ENCODE data around the gene HPN.
"Not testable (repeated sequence)": the region's sequence is repeated elsewhere in the genome, so short reads cannot be mapped to it uniquely, and the experiment has no call there.

Gene HPN

GRCh38 chr19:35045667-35046300 lies 4.3 kb downstream of the HPN start:
- peaks cover 10% of the 10 kb centered on the region for H3K4me1 ChIP-seq (ENCODE audit: control insufficient read depth, insufficient read depth, low read length, poor library complexity, severe bottlenecking)
- 71 to 72% methylated on average over 9 to 10 of the region's 10 CpGs for WGBS, 2 experiments (ENCODE audit: insufficient coverage in 2 of 2)
- H3K4me3 ChIP-seq (ENCODE audit: extremely low read depth, insufficient read depth, low read length, poor library complexity, severe bottlenecking): no peak overlapping the region
- H3K36me3 ChIP-seq (ENCODE audit: control insufficient read depth, insufficient read depth, low read length): no peaks in the 10 kb centered on the region
- H3K9me3 ChIP-seq (ENCODE audit: control insufficient read depth, low read length): no peaks in the 10 kb centered on the region
- H3K27ac ChIP-seq (ENCODE audit: low read depth, low read length, severe bottlenecking): no peak overlapping the region

- H3K4me1 ChIP-seq (ENCODE audit: control insufficient read depth, insufficient read depth, low read length, poor library complexity, severe bottlenecking): peaks cover 3% of the 10 kb centered on the region
- no peak overlapping the region for H3K4me3 ChIP-seq (ENCODE audit: extremely low read depth, insufficient read depth, low read length, poor library complexity, severe bottlenecking)
- H3K36me3 ChIP-seq (ENCODE audit: control insufficient read depth, insufficient read depth, low read length): no peaks in the 10 kb centered on the region
- H3K27ac ChIP-seq (ENCODE audit: low read depth, low read length, severe bottlenecking): no peak overlapping the region
- 100% methylated on average over 2 to 3 of the region's 5 CpGs for WGBS, 2 experiments (ENCODE audit: insufficient coverage in 2 of 2)
- H3K9me3 ChIP-seq (ENCODE audit: control insufficient read depth, low read length): no peaks in the 10 kb centered on the region
Observed at GRCh38 chr19:35046461-35046860, 4.9 kb downstream of the HPN start.

GRCh38 chr19:35048911-35049411 lies 7.4 kb downstream of the HPN start:
- WGBS, 2 experiments (ENCODE audit: insufficient coverage in 2 of 2): 77 to 80% methylated on average over 11 to 12 of the region's 12 CpGs
- no peaks in the 10 kb centered on the region for H3K36me3 ChIP-seq (ENCODE audit: control insufficient read depth, insufficient read depth, low read length)
- no peak overlapping the region for H3K27ac ChIP-seq (ENCODE audit: low read depth, low read length, severe bottlenecking)
- peaks cover 4% of the 10 kb centered on the region for H3K4me1 ChIP-seq (ENCODE audit: control insufficient read depth, insufficient read depth, low read length, poor library complexity, severe bottlenecking)
- no peaks in the 10 kb centered on the region for H3K9me3 ChIP-seq (ENCODE audit: control insufficient read depth, low read length)
- no peak overlapping the region for H3K4me3 ChIP-seq (ENCODE audit: extremely low read depth, insufficient read depth, low read length, poor library complexity, severe bottlenecking)

GRCh38 chr19:35049456-35049855 lies 7.9 kb downstream of the HPN start:
- H3K36me3 ChIP-seq (ENCODE audit: control insufficient read depth, insufficient read depth, low read length): no peaks in the 10 kb centered on the region

GRCh38 chr19:35050662-35051061 lies 9.1 kb downstream of the HPN start:
- H3K27ac ChIP-seq (ENCODE audit: low read depth, low read length, severe bottlenecking); H3K4me3 ChIP-seq (ENCODE audit: extremely low read depth, insufficient read depth, low read length, poor library complexity, severe bottlenecking); H3K4me1 ChIP-seq (ENCODE audit: control insufficient read depth, insufficient read depth, low read length, poor library complexity, severe bottlenecking); H3K9me3 ChIP-seq (ENCODE audit: control insufficient read depth, low read length); H3K36me3 ChIP-seq (ENCODE audit: control insufficient read depth, insufficient read depth, low read length): not testable (repeated sequence)
- WGBS, 2 experiments (ENCODE audit: insufficient coverage in 2 of 2): no CpG with 5 or more reads among the region's 2 CpGs

More at GRCh38 chr19:35049456-35049855, 7.9 kb downstream of the HPN start:
- no peak overlapping the region for H3K4me3 ChIP-seq (ENCODE audit: extremely low read depth, insufficient read depth, low read length, poor library complexity, severe bottlenecking)
- peaks cover 4% of the 10 kb centered on the region for H3K4me1 ChIP-seq (ENCODE audit: control insufficient read depth, insufficient read depth, low read length, poor library complexity, severe bottlenecking)
- WGBS, 2 experiments (ENCODE audit: insufficient coverage in 2 of 2): 96 to 97% methylated on average over 4 of the region's 5 CpGs
- H3K9me3 ChIP-seq (ENCODE audit: control insufficient read depth, low read length): no peaks in the 10 kb centered on the region
- no peak overlapping the region for H3K27ac ChIP-seq (ENCODE audit: low read depth, low read length, severe bottlenecking)

GRCh38 chr19:35051268-35051667 lies 9.7 kb downstream of the HPN start:
- H3K36me3 ChIP-seq (ENCODE audit: control insufficient read depth, insufficient read depth, low read length); H3K9me3 ChIP-seq (ENCODE audit: control insufficient read depth, low read length); H3K27ac ChIP-seq (ENCODE audit: low read depth, low read length, severe bottlenecking); H3K4me3 ChIP-seq (ENCODE audit: extremely low read depth, insufficient read depth, low read length, poor library complexity, severe bottlenecking); H3K4me1 ChIP-seq (ENCODE audit: control insufficient read depth, insufficient read depth, low read length, poor library complexity, severe bottlenecking): not testable (repeated sequence)
- WGBS, 2 experiments (ENCODE audit: insufficient coverage in 2 of 2): 91 to 100% methylated on average over 1 of the region's 4 CpGs

- Histone ChIP-seq H3K27ac (ENCODE audit: low read depth, low read length, severe bottlenecking) (no peak overlapping the region), H3K9me3 (ENCODE audit: control insufficient read depth, low read length) (no peaks in the 10 kb centered on the region), H3K4me1 (ENCODE audit: control insufficient read depth, insufficient read depth, low read length, poor library complexity, severe bottlenecking) (peaks cover 9% of the 10 kb centered on the region), H3K4me3 (ENCODE audit: extremely low read depth, insufficient read depth, low read length, poor library complexity, severe bottlenecking) (no peak overlapping the region), H3K36me3 (ENCODE audit: control insufficient read depth, insufficient read depth, low read length) (no peaks in the 10 kb centered on the region)
- 97% methylated on average over 5 of the region's 5 CpGs for WGBS, 2 experiments (ENCODE audit: insufficient coverage in 2 of 2)
Observed at GRCh38 chr19:35051796-35052195, 10.3 kb downstream of the HPN start.

GRCh38 chr19:35052599-35053190 lies 11.2 kb downstream of the HPN start:
- no peaks in the 10 kb centered on the region for H3K9me3 ChIP-seq (ENCODE audit: control insufficient read depth, low read length)
- 73 to 89% methylated on average over 5 to 6 of the region's 8 CpGs for WGBS, 2 experiments (ENCODE audit: insufficient coverage in 2 of 2)
- H3K27ac ChIP-seq (ENCODE audit: low read depth, low read length, severe bottlenecking): no peak overlapping the region
- peaks cover 9% of the 10 kb centered on the region for H3K4me1 ChIP-seq (ENCODE audit: control insufficient read depth, insufficient read depth, low read length, poor library complexity, severe bottlenecking)
- no peaks in the 10 kb centered on the region for H3K36me3 ChIP-seq (ENCODE audit: control insufficient read depth, insufficient read depth, low read length)
- H3K4me3 ChIP-seq (ENCODE audit: extremely low read depth, insufficient read depth, low read length, poor library complexity, severe bottlenecking): no peak overlapping the region

- no peaks in the 10 kb centered on the region for H3K36me3 ChIP-seq (ENCODE audit: control insufficient read depth, insufficient read depth, low read length)
- H3K9me3 ChIP-seq (ENCODE audit: control insufficient read depth, low read length): no peaks in the 10 kb centered on the region
- H3K4me3 ChIP-seq (ENCODE audit: extremely low read depth, insufficient read depth, low read length, poor library complexity, severe bottlenecking): no peak overlapping the region
- peaks cover 9% of the 10 kb centered on the region for H3K4me1 ChIP-seq (ENCODE audit: control insufficient read depth, insufficient read depth, low read length, poor library complexity, severe bottlenecking)
- H3K27ac ChIP-seq (ENCODE audit: low read depth, low read length, severe bottlenecking): no peak overlapping the region
- WGBS, 2 experiments (ENCODE audit: insufficient coverage in 2 of 2): 81 to 90% methylated on average over 6 to 7 of the region's 9 CpGs
Observed at GRCh38 chr19:35053667-35054293, 12.3 kb downstream of the HPN start.

- 90 to 95% methylated on average over 7 to 9 of the region's 9 CpGs for WGBS, 2 experiments (ENCODE audit: insufficient coverage in 2 of 2)
- H3K36me3 ChIP-seq (ENCODE audit: control insufficient read depth, insufficient read depth, low read length): no peaks in the 10 kb centered on the region
- H3K4me3 ChIP-seq (ENCODE audit: extremely low read depth, insufficient read depth, low read length, poor library complexity, severe bottlenecking): no peak overlapping the region
Observed at GRCh38 chr19:35054626-35055025, 13.1 kb downstream of the HPN start.

GRCh38 chr19:35055715-35056179 lies 14.2 kb downstream of the HPN start:
- no peaks in the 10 kb centered on the region for H3K36me3 ChIP-seq (ENCODE audit: control insufficient read depth, insufficient read depth, low read length)
- H3K4me3 ChIP-seq (ENCODE audit: extremely low read depth, insufficient read depth, low read length, poor library complexity, severe bottlenecking): no peak overlapping the region
- no peaks in the 10 kb centered on the region for H3K9me3 ChIP-seq (ENCODE audit: control insufficient read depth, low read length)
- H3K4me1 ChIP-seq (ENCODE audit: control insufficient read depth, insufficient read depth, low read length, poor library complexity, severe bottlenecking): peaks cover 9% of the 10 kb centered on the region
- 0 to 2% methylated on average over 2 to 3 of the region's 3 CpGs for WGBS, 2 experiments (ENCODE audit: insufficient coverage in 2 of 2)
- H3K27ac ChIP-seq (ENCODE audit: low read depth, low read length, severe bottlenecking): no peak overlapping the region

More at GRCh38 chr19:35054626-35055025, 13.1 kb downstream of the HPN start:
- Histone ChIP-seq H3K4me1 (ENCODE audit: control insufficient read depth, insufficient read depth, low read length, poor library complexity, severe bottlenecking) (peaks cover 9% of the 10 kb centered on the region), H3K9me3 (ENCODE audit: control insufficient read depth, low read length) (no peaks in the 10 kb centered on the region), H3K27ac (ENCODE audit: low read depth, low read length, severe bottlenecking) (no peak overlapping the region)
